ENCODE measurements around the gene MTSS2.

MTSS2 gene

DNA sequence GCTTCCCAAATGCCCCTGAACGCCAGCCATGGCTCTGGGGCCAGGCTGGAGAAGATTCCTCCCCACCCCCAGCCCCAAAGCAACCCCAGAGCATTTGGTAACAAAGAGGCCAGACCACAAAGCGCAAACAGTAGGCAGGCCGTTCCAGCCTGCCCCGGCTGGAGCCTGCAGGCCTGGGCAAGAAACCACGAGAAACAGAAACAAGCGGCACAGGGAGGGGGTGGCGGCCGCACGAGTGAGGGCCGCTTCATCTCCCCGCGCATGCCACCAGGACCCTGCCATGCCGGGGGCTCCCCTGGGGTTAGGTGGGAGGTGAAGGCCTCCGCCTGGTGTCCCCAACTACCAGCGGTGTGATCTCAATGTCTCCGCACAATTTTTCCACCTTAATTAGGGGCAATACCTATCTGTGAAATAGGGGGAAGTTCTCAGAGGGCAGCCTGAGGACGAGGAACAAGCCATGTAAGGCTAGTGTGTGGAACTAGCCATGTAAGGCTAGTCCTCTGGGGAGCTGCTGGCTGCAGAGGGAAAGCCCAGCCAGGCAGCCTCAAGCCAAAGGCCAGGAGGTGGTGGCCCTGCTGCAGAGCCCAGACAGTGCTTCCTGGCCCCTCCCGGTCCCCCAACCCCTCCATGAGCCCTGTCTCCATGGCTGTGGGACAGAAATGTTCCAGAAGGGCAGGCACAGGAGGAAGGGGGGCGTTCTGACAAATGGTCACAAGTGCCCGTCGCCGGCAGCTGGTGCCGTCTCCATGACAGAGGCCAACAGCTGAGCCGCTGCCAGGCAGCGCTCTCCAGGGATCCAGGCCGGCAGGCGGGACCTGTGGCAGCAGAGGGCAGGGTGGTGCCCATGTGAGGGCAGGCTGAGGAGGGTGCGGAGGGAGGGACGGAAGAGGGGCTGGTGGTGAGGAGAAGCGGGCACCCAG lies 14.5 kb upstream of the MTSS2 start:
- DNase-seq (ENCODE audit: low read depth in 2 of 2): no peak

DNA sequence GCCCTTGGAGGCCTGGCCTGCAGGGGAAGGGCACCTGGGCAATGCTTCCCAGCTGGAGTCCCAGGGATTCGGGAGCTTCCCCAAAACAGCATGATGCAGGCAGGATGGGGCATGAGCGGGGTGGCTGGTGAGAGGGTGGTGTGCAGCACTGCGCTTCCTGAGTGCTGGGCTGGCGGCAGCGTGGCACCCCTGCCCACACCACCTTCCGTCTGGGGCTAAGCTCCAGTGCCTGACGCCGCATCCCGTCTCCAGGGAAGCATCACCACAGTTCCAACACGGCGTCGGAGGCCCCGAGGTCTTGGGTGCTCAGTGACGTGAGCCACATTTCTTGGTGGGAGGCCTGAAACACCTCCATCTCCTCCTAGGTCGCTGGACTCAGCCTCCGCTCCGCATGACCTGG lies 13.8 kb upstream of the MTSS2 start:
- DNase-seq (ENCODE audit: low read depth in 2 of 2): no peak

DNA sequence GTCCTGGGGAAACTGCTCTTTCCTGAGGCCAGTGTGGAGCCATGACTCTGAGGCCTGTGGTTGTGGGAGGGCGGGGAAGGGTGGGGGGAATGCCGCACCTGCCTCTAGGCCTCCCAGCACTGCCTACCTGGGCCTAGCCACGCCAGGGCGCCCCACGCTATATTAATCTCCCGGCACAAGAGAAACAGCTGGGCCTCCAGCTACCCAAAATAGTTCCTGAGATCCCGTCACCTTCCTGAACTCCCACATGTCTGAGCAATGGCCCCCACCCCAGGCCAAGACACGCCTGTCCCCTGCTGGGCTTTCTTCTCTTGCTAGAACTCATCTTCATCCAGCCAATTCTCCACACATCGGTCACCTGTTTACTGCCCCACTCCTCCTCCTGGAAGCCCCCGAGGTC lies 13.0 kb upstream of the MTSS2 start:
- no peak for DNase-seq (ENCODE audit: low read depth in 2 of 2)

DNA sequence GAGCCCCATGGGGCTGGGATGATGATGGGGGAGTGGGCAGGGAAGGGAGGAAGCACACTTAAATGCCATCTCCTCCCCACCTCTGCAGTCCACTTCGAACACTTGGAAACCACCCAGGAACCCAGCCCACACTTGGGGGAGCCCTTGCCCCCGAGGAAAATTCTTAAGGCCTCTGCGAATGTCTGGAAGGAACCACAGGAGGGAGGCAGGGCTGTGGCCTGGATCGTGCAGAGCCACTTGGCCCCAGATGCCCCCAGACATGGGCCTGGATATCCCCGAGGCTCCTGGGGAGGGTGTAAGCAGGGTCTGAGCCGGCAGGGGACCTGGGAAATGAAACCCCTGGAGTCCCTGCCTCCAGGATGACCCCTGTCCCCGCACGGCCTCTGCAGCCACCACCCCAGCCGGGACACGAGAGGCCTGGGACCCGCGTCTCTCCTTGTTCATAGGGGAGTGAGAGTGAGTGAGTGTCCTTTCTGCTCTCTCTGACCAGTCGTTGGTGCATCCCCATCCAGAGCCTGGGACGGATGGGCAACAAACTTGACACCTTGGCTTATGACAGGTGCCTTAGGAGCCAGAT lies 11.8 kb upstream of the MTSS2 start:
- DNase-seq (ENCODE audit: low read depth in 2 of 2): no peak

DNA sequence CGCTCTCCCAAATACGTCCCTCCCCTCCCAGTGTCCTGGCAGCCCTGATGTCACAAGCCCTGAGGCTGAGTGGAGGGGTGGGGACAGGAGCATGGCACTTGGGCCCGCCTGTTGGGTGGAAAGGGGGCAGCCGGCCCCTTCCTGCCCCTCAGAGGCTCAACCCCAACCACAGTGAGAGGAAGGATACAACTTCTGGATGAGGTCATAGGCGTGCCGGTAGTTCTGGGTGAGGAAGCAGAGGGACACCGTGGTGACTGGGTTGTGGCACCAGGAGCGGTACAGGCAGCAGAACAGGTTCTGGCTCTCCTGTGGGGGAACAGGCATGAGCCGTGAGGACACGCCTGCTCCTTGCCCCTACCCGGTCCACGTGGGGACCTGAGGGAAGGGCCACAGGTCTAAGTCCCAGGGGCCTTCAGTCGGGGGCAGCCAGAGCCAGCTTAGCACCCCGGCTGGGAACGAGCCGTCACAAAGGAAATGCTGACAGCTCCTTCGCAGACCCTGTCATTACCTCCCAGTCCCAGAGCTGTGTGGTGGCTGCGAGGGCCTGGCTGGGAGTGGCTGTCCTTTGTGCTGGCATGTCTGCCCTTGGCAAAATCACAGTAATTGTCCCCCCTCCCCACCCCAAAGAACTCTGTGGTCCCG lies 11.2 kb upstream of the MTSS2 start:
- no peak for DNase-seq (ENCODE audit: low read depth in 2 of 2)

DNA sequence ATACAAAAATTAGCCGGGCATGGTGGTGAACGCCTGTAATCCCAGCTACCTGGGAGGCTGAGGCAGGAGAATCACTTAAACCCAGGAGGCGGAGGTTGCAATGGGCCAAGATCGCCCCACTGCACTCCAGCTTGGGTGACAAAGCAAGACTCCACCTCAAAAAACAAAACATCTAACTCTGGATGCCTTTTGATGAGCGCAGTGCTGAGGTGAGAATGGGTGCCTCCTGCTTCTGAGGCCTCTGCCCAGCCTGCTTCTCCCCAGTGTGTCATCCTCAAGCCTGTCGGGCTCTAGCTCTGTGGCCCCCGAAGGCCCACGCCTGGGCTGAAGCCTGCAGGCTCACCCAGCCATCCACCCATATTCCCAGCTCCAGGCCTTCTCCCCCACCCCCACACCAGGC lies 10.5 kb upstream of the MTSS2 start:
- no peak for DNase-seq (ENCODE audit: low read depth in 2 of 2)

DNA sequence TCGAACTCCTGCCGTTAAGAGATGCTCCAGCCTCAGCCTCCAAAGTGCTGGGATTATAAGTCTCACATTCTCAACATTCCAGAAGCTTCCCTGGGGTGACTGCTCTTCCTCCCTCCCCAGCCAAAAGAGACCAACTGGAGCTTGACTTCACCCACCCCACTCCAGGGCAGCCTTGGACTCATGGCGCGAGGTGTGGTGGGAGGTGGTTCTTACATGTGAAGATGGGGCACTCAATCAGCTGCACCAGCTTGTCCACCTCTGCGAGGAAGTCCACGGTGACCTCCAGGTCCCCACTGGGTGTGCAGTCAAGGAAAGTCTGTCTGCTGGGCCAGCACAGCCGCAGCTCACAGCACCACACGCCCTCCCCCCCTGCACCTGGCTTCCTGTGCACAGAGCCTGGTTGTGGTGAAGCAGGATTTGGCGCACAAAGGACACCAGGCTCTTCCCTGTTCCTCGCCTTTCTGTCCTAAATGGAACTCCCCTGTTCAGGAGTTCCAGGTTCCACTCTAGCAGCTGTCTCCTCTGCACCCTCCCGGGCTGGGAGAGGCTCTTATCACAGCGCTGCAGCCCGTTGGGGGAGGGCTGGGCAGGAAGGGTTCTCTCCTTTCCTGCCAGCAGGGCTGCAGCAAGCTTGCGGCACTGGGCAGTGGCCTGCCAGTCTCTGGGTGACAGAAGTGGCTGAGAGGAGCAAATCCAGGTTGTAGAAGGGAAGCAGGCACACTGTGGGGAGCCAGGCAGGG lies 9.6 kb upstream of the MTSS2 start:
- no peak for DNase-seq (ENCODE audit: low read depth in 2 of 2)

DNA sequence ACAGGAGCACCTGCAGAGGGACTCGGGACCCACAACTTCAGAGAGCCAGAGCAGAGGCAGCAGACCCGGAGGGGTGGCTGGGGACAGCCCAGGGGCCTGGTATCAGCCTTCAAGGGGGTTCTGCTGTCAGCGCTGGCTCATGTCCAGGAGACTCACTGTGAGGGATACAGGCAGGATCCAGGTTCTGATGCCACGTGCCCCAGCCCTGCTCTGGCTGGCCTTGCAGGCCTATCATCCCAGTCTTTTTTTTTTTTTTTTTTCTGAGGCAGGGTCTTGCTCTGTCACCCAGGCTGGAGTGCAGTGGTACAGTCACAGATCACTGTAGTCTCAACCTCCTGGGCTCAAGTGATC lies 9.0 kb upstream of the MTSS2 start:
- DNase-seq (ENCODE audit: low read depth in 2 of 2): no peak

DNA sequence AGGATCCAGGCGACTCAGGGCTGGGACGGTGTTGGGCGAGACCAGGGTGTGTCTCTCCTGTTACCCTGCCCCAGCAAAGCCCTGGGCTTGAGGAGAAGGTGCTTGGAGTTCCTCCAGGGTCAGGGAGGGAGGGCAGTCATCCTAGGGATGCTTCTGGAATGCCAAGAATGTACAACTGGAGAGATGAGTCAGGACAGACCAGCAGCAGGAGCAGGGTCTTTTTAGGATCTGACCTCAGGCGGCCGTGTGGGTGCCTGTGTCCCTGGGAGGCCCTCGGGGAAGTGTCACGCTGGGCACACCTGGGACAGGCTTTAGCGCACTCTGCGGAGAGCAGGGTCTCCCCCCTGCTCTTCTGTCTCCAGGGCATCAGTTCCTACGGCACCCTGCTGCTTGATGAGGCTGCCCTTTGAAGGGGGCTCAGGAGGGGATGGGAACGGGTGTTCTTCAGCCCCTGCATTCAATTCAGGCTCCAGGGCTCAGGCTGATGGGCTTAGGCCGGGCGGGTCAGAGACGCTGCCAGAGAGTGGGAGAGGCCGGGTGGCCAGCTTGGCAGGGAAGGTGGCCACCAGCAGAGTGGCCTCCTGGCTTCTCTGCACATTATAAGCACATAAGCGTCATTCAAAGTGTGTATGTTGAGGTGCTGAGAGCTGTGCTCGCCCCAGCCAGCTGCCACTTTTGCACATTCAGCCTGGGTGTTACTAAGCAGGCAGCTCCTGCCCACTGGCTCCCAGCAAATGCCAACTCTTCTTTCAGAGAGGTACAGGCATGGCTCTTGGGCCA lies 8.4 kb upstream of the MTSS2 start:
- peak; percentile 60 to 62 for DNase-seq (ENCODE audit: low read depth in 2 of 2)

DNA sequence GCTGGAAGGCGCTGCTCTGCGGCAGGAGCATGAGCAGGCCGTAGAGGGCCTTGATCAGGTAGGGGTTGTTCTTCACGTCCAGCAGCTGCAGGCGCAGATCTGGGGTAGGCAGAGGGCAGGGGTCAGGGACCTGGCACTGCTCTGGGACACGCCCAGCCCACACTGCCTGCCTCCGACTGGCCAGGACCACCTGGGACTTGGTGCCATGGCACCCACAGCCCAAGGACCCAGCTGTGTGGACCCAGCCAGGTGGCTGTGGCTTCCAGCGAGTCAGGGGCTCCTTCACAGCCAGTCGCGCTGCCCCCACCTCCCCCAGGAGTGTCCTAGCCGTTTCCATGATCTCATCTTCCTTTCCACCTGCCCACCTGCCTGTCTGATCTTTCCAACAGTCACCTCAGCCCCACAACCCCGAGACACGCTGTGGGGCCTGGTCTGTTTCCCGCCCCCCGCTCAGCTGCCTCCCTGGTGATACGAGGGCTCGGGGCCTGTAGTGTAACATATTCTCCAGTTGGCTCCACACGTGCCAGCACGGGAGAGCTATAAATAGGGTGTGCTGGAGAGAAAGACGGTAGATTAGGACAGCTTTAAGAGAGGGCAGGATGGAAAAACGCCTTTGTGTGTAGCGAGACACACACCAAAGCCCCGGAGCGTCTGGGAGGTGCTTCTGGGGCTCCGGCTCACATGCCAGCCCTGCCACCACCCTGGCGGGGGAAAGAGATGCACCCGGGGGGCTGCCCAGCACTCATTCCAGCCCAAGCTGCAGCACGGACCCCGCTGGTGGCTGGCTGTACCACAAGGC lies 7.2 kb upstream of the MTSS2 start:
- DNase-seq (ENCODE audit: low read depth in 2 of 2): no peak

DNA sequence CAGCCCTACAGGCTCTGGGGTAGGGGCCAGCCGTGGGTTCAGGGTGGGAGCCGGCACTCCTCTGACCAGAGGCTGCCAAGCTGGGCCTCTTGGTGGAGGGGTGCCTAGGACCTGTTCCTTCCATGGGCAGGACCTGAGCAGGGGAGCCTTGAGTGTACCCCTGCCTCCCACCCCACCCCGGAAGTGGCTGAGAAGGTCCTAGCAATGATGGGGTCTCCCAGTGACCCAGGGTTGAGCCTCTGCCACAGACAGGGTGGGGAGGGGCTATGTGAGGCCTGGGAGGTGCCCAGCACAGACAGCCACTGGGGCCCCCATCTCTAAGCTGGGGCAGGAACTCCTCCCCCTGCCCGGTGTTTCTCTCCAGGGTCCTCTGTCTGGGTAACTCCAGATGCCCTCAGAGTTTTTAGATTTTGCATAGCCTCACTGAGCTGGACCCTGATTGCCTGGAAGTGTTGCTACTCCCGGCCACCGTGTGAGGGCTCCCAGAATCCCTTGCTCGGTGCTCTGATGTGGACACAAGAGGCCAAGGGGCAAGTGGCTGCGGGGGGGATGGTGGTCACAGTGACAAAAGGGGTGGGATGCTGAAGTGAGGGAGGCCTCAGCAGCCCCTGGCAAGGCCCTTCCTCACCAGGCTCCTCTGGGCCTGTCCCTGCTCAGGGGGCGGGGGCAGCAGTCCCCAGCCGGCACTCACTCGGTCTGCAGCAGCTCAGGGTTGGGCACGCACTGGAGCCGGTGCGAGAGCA lies 6.4 kb upstream of the MTSS2 start:
- no peak for DNase-seq (ENCODE audit: low read depth in 2 of 2)

DNA sequence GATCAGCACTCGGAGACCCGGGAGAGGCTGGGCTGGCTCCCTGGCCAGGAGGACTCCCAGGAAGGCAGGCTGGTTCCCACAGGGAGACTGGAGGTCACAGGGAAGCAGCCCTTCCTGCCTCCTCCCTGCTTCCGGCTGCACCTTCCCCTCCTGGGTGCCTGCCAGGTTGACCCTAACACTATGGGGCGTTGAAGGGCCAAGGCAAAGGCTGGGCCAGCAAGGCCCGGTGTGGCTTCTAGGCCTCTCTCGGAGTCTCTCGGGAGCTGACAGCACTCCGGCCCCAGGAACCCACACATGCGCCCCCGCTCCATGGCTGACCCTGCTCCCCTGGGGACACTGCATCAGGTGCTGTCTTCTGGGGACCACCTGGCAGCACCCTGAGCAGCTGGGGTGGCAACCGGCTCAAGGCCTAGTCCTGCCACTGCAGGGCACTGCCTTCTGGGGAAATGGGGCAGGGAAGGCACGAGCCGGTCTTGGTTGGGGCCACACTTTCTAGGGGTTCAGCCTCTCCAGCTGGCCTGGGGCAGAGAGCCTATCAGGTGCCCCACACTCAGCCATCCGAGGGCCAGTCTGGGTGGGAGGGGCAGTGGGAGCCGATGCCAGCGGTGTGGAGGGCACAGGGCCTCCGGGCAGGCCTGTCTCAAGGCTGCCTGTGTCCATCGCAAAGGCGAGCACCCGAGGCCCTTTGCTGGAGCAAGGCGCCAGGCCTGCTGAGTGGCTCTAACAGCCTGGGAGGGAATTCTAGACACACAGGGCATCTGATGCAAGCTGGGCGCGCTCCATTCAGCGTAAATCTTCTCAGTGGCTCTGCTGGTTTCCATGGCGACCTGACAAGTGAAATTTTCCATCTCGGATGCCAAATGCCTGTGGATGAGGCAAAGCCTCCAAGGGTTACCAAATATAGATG lies 5.6 kb upstream of the MTSS2 start:
- peak; percentile 96 for DNase-seq (ENCODE audit: low read depth in 2 of 2)

DNA sequence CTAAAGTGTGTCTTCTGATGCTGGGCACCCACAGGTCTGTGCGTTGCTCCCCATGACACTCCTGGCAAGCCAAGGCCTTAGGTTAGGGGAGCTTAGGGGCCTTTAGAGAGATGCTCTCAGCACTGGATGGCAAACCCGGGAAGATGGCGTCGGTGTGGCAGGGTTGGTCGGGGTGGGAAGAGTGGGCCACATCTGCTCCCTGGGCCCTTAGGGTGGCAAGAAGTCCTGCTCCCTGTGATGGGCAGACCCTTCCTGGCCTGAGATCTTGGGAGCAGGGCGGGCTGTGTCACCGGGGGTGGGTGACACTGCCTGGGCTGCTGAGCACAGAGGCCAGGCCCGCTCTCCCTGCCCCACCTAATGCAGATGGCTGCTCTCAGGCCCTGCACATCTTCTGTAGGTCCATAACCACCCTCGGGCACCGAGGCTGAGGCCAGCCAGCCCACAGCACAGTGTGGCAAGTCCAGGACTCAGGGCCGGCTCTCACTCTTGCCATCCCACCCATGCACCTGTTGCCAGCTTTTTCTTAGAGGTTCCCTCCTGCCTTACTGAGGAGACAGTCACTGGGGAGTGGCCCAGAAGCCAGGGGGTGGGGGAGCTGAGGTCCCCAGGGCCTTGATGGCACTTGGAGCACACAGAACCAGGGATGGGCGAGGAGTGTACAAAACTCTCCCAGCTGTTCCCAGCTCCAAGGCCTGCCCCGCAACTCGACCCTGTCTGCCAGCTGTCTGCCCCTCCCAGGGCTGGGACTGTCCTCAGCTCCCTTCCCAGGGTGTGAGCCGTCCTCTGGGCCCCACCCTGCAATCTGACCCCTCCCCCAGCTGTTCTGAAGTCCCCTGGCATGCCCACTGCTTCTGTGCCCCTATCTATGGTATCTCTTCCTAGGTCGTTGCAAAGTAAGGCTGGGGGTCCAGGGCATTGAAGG lies 4.4 kb upstream of the MTSS2 start:
- DNase-seq (ENCODE audit: low read depth in 2 of 2): no peak

DNA sequence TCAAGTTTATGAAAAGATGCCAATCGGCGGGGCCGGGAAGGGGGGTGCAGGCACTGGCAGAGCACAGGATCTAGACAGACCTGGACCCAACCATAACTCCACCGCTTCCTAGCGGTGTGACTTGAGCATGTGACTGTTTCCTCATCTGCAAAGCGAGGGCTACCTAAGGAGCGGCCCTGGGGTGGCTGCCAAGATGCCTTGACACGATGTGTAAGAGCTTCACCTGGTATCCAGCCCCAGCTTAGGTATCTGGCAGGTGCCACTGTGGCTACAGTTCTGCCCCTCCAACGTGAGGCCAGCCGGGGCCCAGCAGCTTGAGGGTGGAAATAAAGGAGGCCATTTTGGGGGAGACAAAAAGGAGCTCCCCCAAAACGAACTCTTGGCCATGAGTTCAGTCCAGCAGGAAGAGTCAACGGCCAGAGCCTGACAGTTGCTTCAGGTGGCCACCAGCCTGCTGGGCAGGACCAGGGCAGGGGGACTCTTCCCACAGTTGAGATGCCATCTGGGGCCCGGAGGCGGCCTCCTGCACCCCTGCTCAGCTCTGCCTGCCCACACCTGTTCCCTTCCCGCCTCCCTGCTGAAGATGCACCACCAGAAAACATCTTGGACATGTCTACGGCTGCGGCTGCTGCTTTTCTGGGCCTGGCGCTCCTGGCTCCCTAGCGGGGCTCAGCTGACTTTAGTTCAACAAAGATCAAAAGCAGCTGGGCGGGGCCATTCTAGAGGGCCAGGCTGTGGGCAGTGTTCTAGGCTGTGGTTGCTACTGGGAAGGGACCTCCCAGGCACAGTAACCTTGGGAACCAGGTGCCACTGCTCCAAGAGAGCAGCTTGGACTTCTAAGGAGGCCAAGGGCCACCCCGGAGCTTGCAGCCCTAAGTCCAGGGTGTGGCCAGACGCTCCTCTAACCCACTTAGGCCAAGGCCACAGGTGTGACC lies 3.4 kb upstream of the MTSS2 start:
- no peak for DNase-seq (ENCODE audit: low read depth in 2 of 2)

DNA sequence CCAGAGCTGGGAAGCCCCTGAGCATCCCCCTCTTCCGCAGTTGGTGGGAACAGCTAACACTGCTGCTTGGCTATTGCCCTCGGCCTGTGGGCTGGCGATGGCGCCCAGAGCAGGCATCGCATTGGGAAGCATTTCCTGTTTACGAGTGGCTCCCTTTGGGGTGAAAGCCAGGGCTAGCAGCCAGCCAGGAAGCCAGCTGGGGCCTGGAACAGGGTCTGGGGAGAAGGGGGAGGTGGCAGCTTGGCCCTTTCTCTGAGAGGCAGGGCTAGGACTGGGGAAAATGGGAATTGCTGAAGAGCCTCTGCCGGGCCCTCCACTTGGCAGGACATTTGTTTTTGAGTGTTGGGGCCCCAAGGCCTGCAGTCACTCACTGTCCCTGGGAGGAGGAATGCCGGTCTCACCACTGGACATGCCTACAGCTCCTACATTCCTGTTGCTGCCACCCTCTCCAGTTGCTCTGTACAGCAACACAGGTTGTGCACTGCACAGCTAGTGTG lies 2.4 kb upstream of the MTSS2 start:
- no peak for DNase-seq (ENCODE audit: low read depth in 2 of 2)

DNA sequence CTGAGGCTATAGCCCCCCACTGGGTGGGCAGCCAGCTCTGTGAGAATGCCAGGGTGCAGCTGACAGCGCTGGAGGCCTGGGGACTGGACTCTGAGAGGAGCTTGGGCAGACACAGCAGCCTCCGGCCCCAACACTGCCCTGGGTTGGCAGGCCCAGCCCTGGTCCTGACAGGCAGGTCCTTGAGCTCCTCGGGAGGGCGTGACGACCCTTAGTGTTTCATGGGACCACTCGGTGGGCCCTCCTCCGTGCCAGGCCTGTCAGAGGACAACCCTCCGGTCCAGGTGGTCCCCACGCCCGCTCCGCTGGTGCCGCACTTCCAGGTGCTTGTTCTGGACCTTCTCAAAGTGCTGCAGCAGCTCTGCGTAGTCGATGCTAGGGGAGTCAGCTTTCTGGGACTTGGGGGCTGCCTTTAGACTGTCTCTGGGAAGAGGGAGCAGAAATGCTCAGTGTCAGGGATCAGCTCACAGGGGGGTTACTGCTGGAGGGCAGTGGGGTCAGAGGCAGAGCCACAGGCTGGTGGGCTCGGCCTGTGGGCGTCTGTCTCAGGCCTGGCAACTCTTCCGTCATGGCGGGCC lies 1.9 kb upstream of the MTSS2 start:
- no peak for DNase-seq (ENCODE audit: low read depth in 2 of 2)

Data from fibroblast of skin of left biceps (primary cell).